Brain pericyte (primary cell): ENCODE results near the gene OSBPL1A.

ENCODE experiments used
- DNase-seq: peaks from one replicate; pipeline ENCODE4 v3.0.0-alpha.2; 2012; ENCODE audit warnings: low read depth, low spot score

OSBPL1A gene

GRCh38 chr18:24267878-24268277, 129.7 kb downstream of the OSBPL1A start:
- DNase-seq, result no peak

- no peak for DNase-seq
Measured at GRCh38 chr18:24266131-24266530, 131.5 kb downstream of the OSBPL1A start.

- no peak for DNase-seq
Measured at GRCh38 chr18:24265502-24266064, 132.0 kb downstream of the OSBPL1A start.

- DNase-seq, result no peak
Measured at GRCh38 chr18:24263050-24263449, 134.6 kb downstream of the OSBPL1A start.

GRCh38 chr18:24262087-24262486, 135.5 kb downstream of the OSBPL1A start:
- no peak for DNase-seq

- DNase-seq, result no peak
Measured at GRCh38 chr18:24259869-24260641, 137.6 kb downstream of the OSBPL1A start.

GRCh38 chr18:24254071-24254470, 143.6 kb downstream of the OSBPL1A start:
- no peak for DNase-seq

GRCh38 chr18:24249716-24250115, 147.9 kb downstream of the OSBPL1A start:
- no peak for DNase-seq

- DNase-seq, result no peak
Measured at GRCh38 chr18:24248359-24248758, 149.3 kb downstream of the OSBPL1A start.

- no peak for DNase-seq
Measured at GRCh38 chr18:24246143-24246542, 151.5 kb downstream of the OSBPL1A start.

- DNase-seq, result no peak
Measured at GRCh38 chr18:24244698-24245097, 152.9 kb downstream of the OSBPL1A start.

GRCh38 chr18:24243677-24244076, 153.9 kb downstream of the OSBPL1A start:
- DNase-seq, result no peak

- DNase-seq, result no peak
Measured at GRCh38 chr18:24239341-24239740, 158.3 kb downstream of the OSBPL1A start.

- no peak for DNase-seq
Measured at GRCh38 chr18:24238387-24238786, 159.2 kb downstream of the OSBPL1A start.

GRCh38 chr18:24234850-24235418, 162.7 kb downstream of the OSBPL1A start:
- DNase-seq, result no peak

- DNase-seq, result no peak
Measured at GRCh38 chr18:24234330-24234729, 163.3 kb downstream of the OSBPL1A start.

GRCh38 chr18:24232800-24233199, 164.8 kb downstream of the OSBPL1A start:
- no peak for DNase-seq

GRCh38 chr18:24231773-24232735, 165.6 kb downstream of the OSBPL1A start:
- no peak for DNase-seq

GRCh38 chr18:24230766-24231165, 166.9 kb downstream of the OSBPL1A start:
- DNase-seq, result no peak

- DNase-seq, result no peak
Measured at GRCh38 chr18:24228667-24229041, 169.0 kb downstream of the OSBPL1A start.

- no peak for DNase-seq
Measured at GRCh38 chr18:24227977-24228666, 169.5 kb downstream of the OSBPL1A start.
